KBM-7 (cell line): ENCODE measurements around the gene OR1Q1.
"Not testable (repeated sequence)": the region's sequence is repeated elsewhere in the genome, so short reads cannot be mapped to it uniquely, and the experiment has no call there.

Experiments
- DNase-seq: peaks from one replicate; pipeline ENCODE4 v3.0.0-alpha.2; 2015
- in situ Hi-C: fragments of 300-500 bp; cut with MboI; formaldehyde crosslinking; loops from 2 replicates; pipeline ENCODE4 v1.14.3; 2020; ENCODE audit warnings: low sequenced_read_pairs, low pct_unique_long_range_greater_than_20kb, mixed read lengths

Gene OR1Q1

GRCh38 chr9:122614362-122614761 lies at the start of gene OR1Q1:
Gene OR1Q1, plus strand, starts transcription at chr9:122614738. Its CDS starts 0 bp downstream, at chr9:122614738.
- DNase-seq, result no peak
- in situ Hi-C loops, result no loop called here

- DNase-seq, result no peak
- in situ Hi-C loops, result no loop called here
Measured at GRCh38 chr9:122567901-122568300, 46.6 kb upstream of the OR1Q1 start.

- DNase-seq, result no peak
- in situ Hi-C loops, result no loop called here
Measured at GRCh38 chr9:122572456-122572855, 42.1 kb upstream of the OR1Q1 start.

- DNase-seq, result no peak
- in situ Hi-C loops, result no loop called here
Measured at GRCh38 chr9:122579874-122580273, 34.7 kb upstream of the OR1Q1 start.

GRCh38 chr9:122580360-122580759 lies 34.2 kb upstream of the OR1Q1 start:
- in situ Hi-C loops, result no loop called here
- DNase-seq, result no peak

- in situ Hi-C loops, DNase-seq: not testable (repeated sequence)
Measured at GRCh38 chr9:122583284-122583683, 31.3 kb upstream of the OR1Q1 start, which contains the start of gene OR1L8. Gene OR1L8, minus strand, starts transcription at chr9:122583384. Its CDS starts 14,907 bp downstream, at chr9:122568477.

- DNase-seq, result no peak
- in situ Hi-C loops, result no loop called here
Measured at GRCh38 chr9:122605691-122606090, 8.8 kb upstream of the OR1Q1 start.

- in situ Hi-C loops, result no loop called here
- DNase-seq, result no peak
Measured at GRCh38 chr9:122606587-122606986, 8.0 kb upstream of the OR1Q1 start.

GRCh38 chr9:122609804-122610203 lies 4.7 kb upstream of the OR1Q1 start:
- DNase-seq, result no peak
- in situ Hi-C loops, result no loop called here

- in situ Hi-C loops, result no loop called here
Measured at GRCh38 chr9:122619996-122620395, 5.5 kb downstream of the OR1Q1 start.

GRCh38 chr9:122642226-122642625 lies 27.7 kb downstream of the OR1Q1 start:
- in situ Hi-C loops, result no loop called here
- peak; percentile 3 for DNase-seq

More at GRCh38 chr9:122619996-122620395, 5.5 kb downstream of the OR1Q1 start:
- no peak for DNase-seq

- in situ Hi-C loops, result no loop called here
Measured at GRCh38 chr9:122656378-122656777, 41.8 kb downstream of the OR1Q1 start.

GRCh38 chr9:122657527-122657926 lies 43.0 kb downstream of the OR1Q1 start, which contains the start of gene OR1B1:
Gene OR1B1, minus strand, starts transcription at chr9:122657627.
- in situ Hi-C loops, result no loop called here

More at GRCh38 chr9:122656378-122656777, 41.8 kb downstream of the OR1Q1 start:
- no peak for DNase-seq

GRCh38 chr9:122661416-122661815 lies 46.9 kb downstream of the OR1Q1 start, which contains the start of gene OR1L1:
Gene OR1L1, plus strand, starts transcription at chr9:122661716. Its CDS starts 0 bp downstream, at chr9:122661716.
- no peak for DNase-seq
- in situ Hi-C loops, result no loop called here

More at GRCh38 chr9:122657527-122657926, 43.0 kb downstream of the OR1Q1 start, which contains the start of gene OR1B1:
- no peak for DNase-seq
